H1 (cell line): ENCODE measurements around the gene COL1A1. TPM values are rescaled to one million over a fixed set of nuclear protein-coding genes. Genes with fewer than 3 reads are reported as not detected.

ENCODE experiments used
- CTCF ChIA-PET: fragments of 300-600 bp; sonication (Branson Sonifier 250); formaldehyde crosslinking; loops from one replicate; lab custom pipeline; 2021; ENCODE audit not compliant: partially characterized antibody; lab: Charles Lee
- POLR2A ChIA-PET: fragments of 300-600 bp; sonication (Branson Sonifier 250); formaldehyde crosslinking; loops from one replicate; lab custom pipeline; 2021; ENCODE audit warnings: inconsistent platforms; ENCODE audit not compliant: partially characterized antibody; lab: Charles Lee
- DNase-seq, 2 experiments: peaks; one replicate each; pipeline versions ENCODE4 v3.0.0 to v3.0.0-alpha.2; 2010 to 2022; ENCODE audit warnings: low spot score in 2 of 2, low read depth in 1 of 2, mixed read lengths in 1 of 2
- FAIRE-seq: peaks from 2 replicates; lab custom pipeline; 2011; peaks lifted over from hg19 to GRCh38; lab: Jason Lieb, UNC
- H2AFZ ChIP-seq: 2 replicates; pipeline ENCODE4 v1.8.1; 2012; ENCODE audit warnings: low read length, inconsistent platforms
- H2AK5ac ChIP-seq: 2 replicates; pipeline ENCODE4 v1.6.1; 2013; ENCODE audit warnings: low read depth, low read length
- H2BK120ac ChIP-seq: replicated peaks from 2 replicates; pipeline ENCODE3; 2013; ENCODE audit warnings: low read depth, low read length, inconsistent platforms
- H2BK12ac ChIP-seq: 2 replicates; pipeline ENCODE4 v1.6.1; 2013; ENCODE audit warnings: low read depth, low read length
- H2BK15ac ChIP-seq: 2 replicates; pipeline ENCODE4 v1.6.1; 2013; ENCODE audit warnings: low read length
- H2BK20ac ChIP-seq: 2 replicates; pipeline ENCODE4 v1.6.1; 2013; ENCODE audit warnings: low read length
- H2BK5ac ChIP-seq: 2 replicates; pipeline ENCODE4 v1.6.1; 2013; ENCODE audit warnings: low read depth, low read length
- H3K14ac ChIP-seq: 2 replicates; pipeline ENCODE4 v1.6.1; 2013; ENCODE audit warnings: inconsistent platforms; ENCODE audit not compliant: insufficient read length
- H3K18ac ChIP-seq: 2 replicates; pipeline ENCODE4 v1.6.1; 2013; ENCODE audit warnings: low read length; ENCODE audit errors: extremely low read depth
- H3K23ac ChIP-seq: 2 replicates; pipeline ENCODE4 v1.6.1; 2013; ENCODE audit warnings: inconsistent platforms; ENCODE audit not compliant: insufficient read length
- H3K23me2 ChIP-seq: 2 replicates; pipeline ENCODE4 v1.6.1; 2013; ENCODE audit warnings: low read depth, low read length
- H3K27ac ChIP-seq: 2 replicates; pipeline ENCODE4 v1.6.1; 2011; ENCODE audit warnings: low read depth, low read length, inconsistent platforms
- H3K27me3 ChIP-seq, 4 experiments: replicated peaks in 1 of 4; 1 replicate in 1 of 4; 2 replicates in 3 of 4; pipeline versions ENCODE4 v1.6.1 to v1.8.1; 2011 to 2013; ENCODE audit warnings: low read length in 3 of 4, mild to moderate bottlenecking in 3 of 4, inconsistent platforms in 2 of 4, mixed read lengths in 2 of 4, moderate library complexity in 1 of 4; ENCODE audit not compliant: control insufficient read depth in 3 of 4, insufficient read depth in 3 of 4; ENCODE audit errors: extremely low read depth in 1 of 4
- H3K36me3 ChIP-seq, 4 experiments: 2 replicates each; pipeline versions ENCODE4 v1.6.1 to v1.8.1; 2011 to 2013; ENCODE audit warnings: mild to moderate bottlenecking in 4 of 4, low read length in 3 of 4, moderate library complexity in 2 of 4, control low read depth in 1 of 4, inconsistent platforms in 1 of 4; ENCODE audit not compliant: insufficient read depth in 4 of 4, control insufficient read depth in 2 of 4
- H3K4ac ChIP-seq: replicated peaks from 2 replicates; pipeline ENCODE3; 2013; ENCODE audit warnings: low read length, low read depth, mixed read lengths, inconsistent platforms; ENCODE audit not compliant: insufficient read length
- H3K4me1 ChIP-seq, 4 experiments: replicated peaks in 1 of 4; 1 replicate in 1 of 4; 2 replicates in 3 of 4; pipeline versions ENCODE4 v1.6.1 to v1.8.1; 2011 to 2013; ENCODE audit warnings: low read length in 3 of 4, inconsistent platforms in 2 of 4, mixed read lengths in 1 of 4; ENCODE audit not compliant: insufficient read depth in 4 of 4, control insufficient read depth in 3 of 4
- H3K4me2 ChIP-seq, 2 experiments: 2 replicates each; pipeline versions ENCODE4 v1.6.1 to v1.8.1; 2011 to 2013; ENCODE audit warnings: low read depth in 2 of 2, low read length in 2 of 2, control low read depth in 1 of 2, inconsistent platforms in 1 of 2, mild to moderate bottlenecking in 1 of 2; ENCODE audit not compliant: insufficient read depth in 1 of 2
- H3K4me3 ChIP-seq, 4 experiments: fragments of 200-600, 300-600 bp in 1 of 4; sonication (generic), shearing (Covaris generic), sonication (Bioruptor Twin) in 1 of 4; 2 replicates each; pipeline versions ENCODE4 v1.5.1 to v1.8.1; 2011 to 2016; ENCODE audit warnings: low read length in 4 of 4, low read depth in 3 of 4, control low read depth in 2 of 4, inconsistent platforms in 2 of 4, mild to moderate bottlenecking in 2 of 4, mixed read lengths in 1 of 4, moderate library complexity in 1 of 4; ENCODE audit not compliant: insufficient read depth in 2 of 4; ENCODE audit errors: extremely low read depth in 1 of 4
- H3K56ac ChIP-seq: replicated peaks from 2 replicates; pipeline ENCODE3; 2013; ENCODE audit warnings: low read depth, mild to moderate bottlenecking, mixed read lengths, low read length, inconsistent platforms; ENCODE audit not compliant: insufficient read length
- H3K79me1 ChIP-seq: 2 replicates; pipeline ENCODE4 v1.6.1; 2013; ENCODE audit warnings: low read depth, low read length, control low read depth
- H3K79me2 ChIP-seq, 2 experiments: 2 replicates each; pipeline versions ENCODE4 v1.6.1 to v1.8.1; 2012 to 2013; ENCODE audit warnings: low read length in 2 of 2, mild to moderate bottlenecking in 2 of 2, inconsistent platforms in 1 of 2; ENCODE audit not compliant: insufficient read depth in 2 of 2, control insufficient read depth in 1 of 2
- H3K9ac ChIP-seq, 4 experiments: replicated peaks in 1 of 4; 1 replicate in 1 of 4; 2 replicates in 3 of 4; pipeline versions ENCODE4 v1.6.1 to v1.8.1; 2011 to 2013; ENCODE audit warnings: low read depth in 3 of 4, low read length in 3 of 4, control low read depth in 2 of 4, mild to moderate bottlenecking in 2 of 4, moderate library complexity in 2 of 4, inconsistent platforms in 1 of 4; ENCODE audit errors: extremely low read depth in 1 of 4
- H3K9me3 ChIP-seq, 2 experiments: 2 replicates each; pipeline versions ENCODE4 v1.6.1 to v1.8.1; 2012 to 2013; ENCODE audit warnings: mild to moderate bottlenecking in 2 of 2, moderate library complexity in 2 of 2, control low read depth in 1 of 2, inconsistent platforms in 1 of 2, low read depth in 1 of 2, low read length in 1 of 2, mixed read lengths in 1 of 2; ENCODE audit not compliant: insufficient read depth in 2 of 2
- H4K20me1 ChIP-seq, 2 experiments: replicated peaks in 1 of 2; 2 replicates each; pipeline versions ENCODE3 to v1.8.1; 2011 to 2013; ENCODE audit warnings: inconsistent platforms in 2 of 2, low read length in 2 of 2, mild to moderate bottlenecking in 1 of 2; ENCODE audit not compliant: insufficient read depth in 2 of 2, control insufficient read depth in 1 of 2
- H4K5ac ChIP-seq: 2 replicates; pipeline ENCODE4 v1.6.1; 2013; ENCODE audit warnings: low read length, low read depth, mixed read lengths, inconsistent platforms; ENCODE audit not compliant: insufficient read length
- H4K8ac ChIP-seq: 2 replicates; pipeline ENCODE4 v1.8.0; 2013; ENCODE audit warnings: mild to moderate bottlenecking, moderate library complexity, low read length, inconsistent platforms; ENCODE audit not compliant: insufficient read depth; ENCODE audit errors: extremely low read depth
- H4K91ac ChIP-seq: replicated peaks from 2 replicates; pipeline ENCODE3; 2013; ENCODE audit warnings: low read length, mixed read lengths, inconsistent platforms; ENCODE audit not compliant: insufficient read length
- EGR1 ChIP-seq: IDR thresholded peaks from 2 replicates; pipeline ENCODE4 v1.6.1; 2011; ENCODE audit warnings: low read depth, low read length, borderline replicate concordance
- KDM1A ChIP-seq: fragments of 200-600, 300-600 bp; sonication (generic); IDR thresholded peaks from 2 replicates; pipeline ENCODE4 v1.7.1; 2016; ENCODE audit warnings: mild to moderate bottlenecking, low read length, borderline replicate concordance
- KDM4A ChIP-seq: IDR thresholded peaks from one replicate; pipeline ENCODE4 v1.7.1; 2012; ENCODE audit warnings: low read depth, mild to moderate bottlenecking, moderate library complexity, low read length, inconsistent platforms; ENCODE audit not compliant: severe bottlenecking
- NANOG ChIP-seq: IDR thresholded peaks from 2 replicates; pipeline ENCODE4 v1.6.1; 2011; ENCODE audit warnings: low read length, low read depth, mild to moderate bottlenecking, inconsistent platforms; ENCODE audit not compliant: insufficient read depth, poor library complexity, severe bottlenecking
- PHF8 ChIP-seq: fragments of 200-600 bp; sonication (generic); conservative IDR thresholded peaks from 2 replicates; pipeline ENCODE4 v1.7.1; 2012; ENCODE audit warnings: low read depth, mild to moderate bottlenecking, inconsistent platforms, low read length, moderate library complexity
- RBBP5 ChIP-seq: IDR thresholded peaks from 2 replicates; pipeline ENCODE4 v1.7.1; 2012; ENCODE audit warnings: low read depth, mild to moderate bottlenecking, inconsistent platforms, low read length, moderate library complexity, borderline replicate concordance
- SIRT6 ChIP-seq: IDR thresholded peaks from one replicate; pipeline ENCODE4 v1.7.1; 2012; ENCODE audit warnings: low read length, inconsistent platforms
- SP1 ChIP-seq: IDR thresholded peaks from 2 replicates; pipeline ENCODE4 v1.6.1; 2011; ENCODE audit warnings: low read depth, low read length
- SP4 ChIP-seq: IDR thresholded peaks from 2 replicates; pipeline ENCODE4 v1.6.1; 2012; ENCODE audit warnings: low read length, inconsistent platforms
- WGBS, 2 experiments: shearing (Covaris generic) in 1 of 2; methylation state at CpG; one replicate each; pipeline versions ENCODE4 v1.1.6 to v1.1.7; 2013 to 2015; ENCODE audit warnings: low lambda C conversion rate in 2 of 2, mixed read lengths in 2 of 2, inconsistent platforms in 1 of 2, low coverage in 1 of 2, missing lambda C conversion rate in 1 of 2; ENCODE audit not compliant: insufficient replicate concordance in 2 of 2, insufficient coverage in 1 of 2, insufficient read length in 1 of 2; ENCODE audit errors: extremely low coverage in 1 of 2, missing lambda C conversion rate in 1 of 2; 5-methylcytosine and 5-hydroxymethylcytosine counted together
- polyA plus RNA-seq, 7 experiments: library from polyadenylated mRNA; depleted of rRNA in 3 of 7; stranded (reverse) in 5 of 7; unstranded in 2 of 7; fragments of >200 nt in 5 of 7; fragments of 200-250 nt in 2 of 7; gene quantifications; 1 replicate in 5 of 7; 2 replicates in 1 of 7; 4 replicates in 1 of 7; pipeline versions ENCODE4 v1.2.1 to v1.2.3, GENCODE V29; 2011 to 2013; ENCODE audit warnings: missing spikeins in 2 of 7, mixed read lengths in 2 of 7
- total RNA-seq: library from RNA; stranded (reverse); fragmentation: NEBNext Ultra II Directional; extraction: Animal tissue kit (Norgen Biotek cat#: 25700); gene quantifications from 2 replicates; pipeline ENCODE4 v1.2.1, GENCODE V29; 2021

The COL1A1 gene
- total and polyA plus RNA-seq, 2 of the 8 experiments (the other 6 are each of a cell fraction or from before 2014, with no cell fraction given), result 14.1 to 80.4 TPM

DNA sequence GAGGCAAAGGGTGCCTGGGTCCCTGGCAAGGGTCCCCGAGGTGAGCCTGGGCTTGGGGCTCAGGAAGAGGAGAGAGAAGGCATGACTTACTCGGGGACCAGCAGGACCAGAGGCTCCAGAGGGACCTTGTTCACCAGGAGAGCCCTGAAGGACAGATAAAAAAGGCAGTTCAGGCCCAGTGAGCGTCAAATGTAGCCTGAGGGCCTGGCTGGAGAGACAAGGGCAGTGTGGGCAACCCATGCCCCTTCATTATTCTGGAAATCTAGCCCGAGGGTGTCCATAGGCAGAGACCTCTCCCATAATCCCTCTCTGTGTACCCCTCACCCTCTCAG, 14.1 kb downstream of the COL1A1 start:
- no peak overlapping the region for H2BK20ac ChIP-seq
- H3K9me3 ChIP-seq, result no peaks in the 10 kb centered on the region
- H3K23me2 ChIP-seq, result no peaks in the 10 kb centered on the region
- H3K27ac ChIP-seq, result no peak overlapping the region
- 87% methylated on average over 4 of the region's 4 CpGs; no CpG with 5 or more reads in 1 of the 2 experiments for WGBS, 2 experiments
- no peak for TF ChIP-seq SP4
- no peak for TF ChIP-seq SP1
- TF ChIP-seq KDM1A, result no peak
- no peak for TF ChIP-seq EGR1
- no peak for TF ChIP-seq PHF8
- TF ChIP-seq RBBP5, result no peak
- no peak for TF ChIP-seq NANOG
- TF ChIP-seq SIRT6, result no peak
- TF ChIP-seq KDM4A, result no peak
- peaks cover 1 to 4% of the 10 kb centered on the region in 2 experiments for H4K20me1 ChIP-seq
- H2AK5ac ChIP-seq, result no peak overlapping the region
- peaks cover 0 to 18% (median 3%) of the 10 kb centered on the region in 4 experiments; a peak in 4 of 7 replicates for H3K4me1 ChIP-seq
- FAIRE-seq (no peak), DNase-seq (no peak)
- no peak overlapping the region for H3K23ac ChIP-seq
- POLR2A ChIA-PET, result interaction anchor here (0.5 to 1.8 kb wide), 2 partner anchors 10 to 475 kb away, joined by 3 to 5 read pairs; no protein-coding TSS in a partner anchor
- no peak overlapping the region for H3K18ac ChIP-seq
- H3K4ac ChIP-seq, result no peak overlapping the region
- H3K14ac ChIP-seq, result no peak overlapping the region
- H3K4me3 ChIP-seq, result no peak overlapping the region
- no peak overlapping the region for H4K5ac ChIP-seq
- no peak overlapping the region for H3K9ac ChIP-seq
- H3K36me3 ChIP-seq, result peaks cover 5 to 59% (median 26%) of the 10 kb centered on the region in 4 experiments; a peak in 6 of 8 replicates
- H3K4me2 ChIP-seq, result no peak overlapping the region
- no peak overlapping the region for H4K91ac ChIP-seq
- H3K79me1 ChIP-seq, result no peaks in the 10 kb centered on the region
- no peak overlapping the region for H4K8ac ChIP-seq
- H3K27me3 ChIP-seq, result no peaks in the 10 kb centered on the region
- H2BK12ac ChIP-seq, result no peak overlapping the region
- no peak overlapping the region for H2BK120ac ChIP-seq
- H3K56ac ChIP-seq, result no peak overlapping the region
- CTCF ChIA-PET, result interaction anchor here (1.0 to 2.8 kb wide), 9 partner anchors 9 to 106 kb away, joined by 3 to 19 read pairs (median 5); partner anchors contain the start of genes COL1A1 and TMEM92
- no peak overlapping the region for H2BK5ac ChIP-seq
- no peaks in the 10 kb centered on the region for H3K79me2 ChIP-seq
- H2AFZ ChIP-seq, result no peak overlapping the region
- H2BK15ac ChIP-seq, result no peak overlapping the region
